Mesendoderm (in vitro differentiated cells): ENCODE measurements around the gene SCD5.

ENCODE experiments used
- DNase-seq: peaks from one replicate; pipeline ENCODE4 v3.0.0; 2013
- H2AK5ac ChIP-seq: 2 replicates; pipeline ENCODE4 v1.6.1; 2013; ENCODE audit warnings: low read length, inconsistent platforms
- H2BK120ac ChIP-seq: 2 replicates; pipeline ENCODE4 v1.6.1; 2013; ENCODE audit warnings: low read depth, mild to moderate bottlenecking, low read length, moderate library complexity, mixed read lengths
- H2BK15ac ChIP-seq: replicated peaks from 2 replicates; pipeline ENCODE4 v1.6.1; 2013; ENCODE audit warnings: low read depth, mild to moderate bottlenecking, moderate library complexity
- H2BK5ac ChIP-seq: 2 replicates; pipeline ENCODE4 v1.6.1; 2013; ENCODE audit warnings: low read length, inconsistent platforms
- H3K18ac ChIP-seq: 2 replicates; pipeline ENCODE4 v1.6.1; 2013; ENCODE audit warnings: mild to moderate bottlenecking, low read length, mixed read lengths
- H3K23ac ChIP-seq: one replicate; pipeline ENCODE4 v1.6.1; 2013; ENCODE audit warnings: low read length
- H3K27ac ChIP-seq: 2 replicates; pipeline ENCODE4 v1.5.1; 2013; ENCODE audit warnings: low read depth, mild to moderate bottlenecking, inconsistent platforms, low read length, moderate library complexity
- H3K27me3 ChIP-seq: 2 replicates; pipeline ENCODE4 v1.6.1; 2013; ENCODE audit warnings: low read length, control low read depth, mild to moderate bottlenecking, inconsistent platforms; ENCODE audit not compliant: insufficient read depth, poor library complexity
- H3K36me3 ChIP-seq: 2 replicates; pipeline ENCODE4 v1.6.1; 2013; ENCODE audit warnings: low read length, inconsistent platforms; ENCODE audit not compliant: control insufficient read depth, insufficient read depth
- H3K4ac ChIP-seq: one replicate; pipeline ENCODE4 v1.6.1; 2013; ENCODE audit warnings: low read depth, mild to moderate bottlenecking, low read length, moderate library complexity
- H3K4me1 ChIP-seq: 2 replicates; pipeline ENCODE4 v1.6.1; 2013; ENCODE audit warnings: low read depth, low read length, inconsistent platforms; ENCODE audit not compliant: control insufficient read depth
- H3K4me2 ChIP-seq: 2 replicates; pipeline ENCODE4 v1.6.1; 2013; ENCODE audit warnings: low read length
- H3K4me3 ChIP-seq: 2 replicates; pipeline ENCODE4 v1.5.1; 2013; ENCODE audit warnings: mild to moderate bottlenecking, low read length
- H3K56ac ChIP-seq: one replicate; pipeline ENCODE4 v1.6.1; 2013; ENCODE audit warnings: low read length
- H3K79me1 ChIP-seq: 2 replicates; pipeline ENCODE4 v1.6.1; 2013; ENCODE audit warnings: low read length, inconsistent platforms
- H3K79me2 ChIP-seq: 2 replicates; pipeline ENCODE4 v1.6.1; 2013; ENCODE audit warnings: mild to moderate bottlenecking, low read length; ENCODE audit not compliant: control insufficient read depth, insufficient read depth
- H3K9ac ChIP-seq: 2 replicates; pipeline ENCODE4 v1.6.1; 2013; ENCODE audit warnings: low read length, inconsistent platforms
- H4K5ac ChIP-seq: one replicate; pipeline ENCODE4 v1.6.1; 2013; ENCODE audit warnings: low read length
- H4K8ac ChIP-seq: one replicate; pipeline ENCODE4 v1.6.1; 2013; ENCODE audit warnings: low read depth, mild to moderate bottlenecking, control low read depth, low read length, moderate library complexity
- WGBS: extraction: QIAGEN DNeasy Blood & Tissue Kit; methylation state at CpG from one replicate; pipeline ENCODE4 v1.1.7; 2013; ENCODE audit warnings: low lambda C conversion rate, missing lambda C conversion rate; ENCODE audit not compliant: insufficient coverage; ENCODE audit errors: extremely low coverage; 5-methylcytosine and 5-hydroxymethylcytosine counted together

Gene SCD5

GRCh38 chr4:82792912-82793649, 5.5 kb downstream of the SCD5 start:
- no peak overlapping the region for H3K4me2 ChIP-seq
- H3K18ac ChIP-seq = no peak overlapping the region
- no peak overlapping the region for H3K4ac ChIP-seq
- no peak overlapping the region for H3K56ac ChIP-seq
- no peak overlapping the region for H3K9ac ChIP-seq
- H3K27me3 ChIP-seq = peaks cover 40% of the 10 kb centered on the region
- no CpG with 5 or more reads among the region's 6 CpGs for WGBS
- DNase-seq = no peak
- H3K36me3 ChIP-seq = no peaks in the 10 kb centered on the region
- H3K27ac ChIP-seq = no peak overlapping the region
- no peaks in the 10 kb centered on the region for H3K4me1 ChIP-seq
- no peak overlapping the region for H4K5ac ChIP-seq
- no peak overlapping the region for H2AK5ac ChIP-seq
- no peak overlapping the region for H2BK5ac ChIP-seq
- no peaks in the 10 kb centered on the region for H3K79me1 ChIP-seq
- no peak overlapping the region for H2BK120ac ChIP-seq
- no peak overlapping the region for H4K8ac ChIP-seq
- no peak overlapping the region for H2BK15ac ChIP-seq
- no peak overlapping the region for H3K4me3 ChIP-seq
- H3K23ac ChIP-seq = no peak overlapping the region
- H3K79me2 ChIP-seq = no peaks in the 10 kb centered on the region

GRCh38 chr4:82791179-82791578, 7.4 kb downstream of the SCD5 start:
- Histone ChIP-seq H2BK120ac (no peak overlapping the region), H3K79me1 (no peaks in the 10 kb centered on the region), H2BK15ac (no peak overlapping the region), H2AK5ac (no peak overlapping the region), H3K36me3 (no peaks in the 10 kb centered on the region), H3K79me2 (no peaks in the 10 kb centered on the region), H3K9ac (no peak overlapping the region), H3K23ac (no peak overlapping the region), H3K4me3 (no peak overlapping the region), H4K8ac (no peak overlapping the region), H3K27me3 (peaks cover 29% of the 10 kb centered on the region), H3K18ac (no peak overlapping the region), H3K4ac (no peak overlapping the region), H3K56ac (no peak overlapping the region), H3K27ac (no peak overlapping the region), H3K4me1 (no peaks in the 10 kb centered on the region), H2BK5ac (no peak overlapping the region), H4K5ac (no peak overlapping the region), H3K4me2 (no peak overlapping the region)
- WGBS = no CpG with 5 or more reads among the region's 6 CpGs
- no peak for DNase-seq

- Histone ChIP-seq H3K79me2 (no peaks in the 10 kb centered on the region), H4K8ac (no peak overlapping the region), H3K4me1 (peaks cover 6% of the 10 kb centered on the region), H3K9ac (no peak overlapping the region), H3K4me3 (no peak overlapping the region), H4K5ac (no peak overlapping the region), H2BK120ac (no peak overlapping the region), H3K79me1 (no peaks in the 10 kb centered on the region), H3K4ac (no peak overlapping the region), H3K27me3 (peaks cover 28% of the 10 kb centered on the region), H3K36me3 (no peaks in the 10 kb centered on the region), H2AK5ac (no peak overlapping the region), H3K56ac (no peak overlapping the region), H3K27ac (no peak overlapping the region), H2BK5ac (no peak overlapping the region), H3K23ac (no peak overlapping the region), H3K4me2 (no peak overlapping the region), H3K18ac (no peak overlapping the region), H2BK15ac (no peak overlapping the region)
- no CpG with 5 or more reads among the region's 8 CpGs for WGBS
- DNase-seq = no peak
Measured at GRCh38 chr4:82790060-82790660, 8.4 kb downstream of the SCD5 start.

GRCh38 chr4:82789025-82789776, 9.4 kb downstream of the SCD5 start:
- no peak overlapping the region for H3K18ac ChIP-seq
- no peak overlapping the region for H4K5ac ChIP-seq
- no peak overlapping the region for H3K9ac ChIP-seq
- WGBS = no CpG with 5 or more reads among the region's 7 CpGs
- no peaks in the 10 kb centered on the region for H3K36me3 ChIP-seq
- DNase-seq = no peak
- no peak overlapping the region for H2BK5ac ChIP-seq
- peaks cover 11% of the 10 kb centered on the region for H3K4me1 ChIP-seq
- H3K4me3 ChIP-seq = no peak overlapping the region
- H3K27ac ChIP-seq = no peak overlapping the region
- H3K79me2 ChIP-seq = no peaks in the 10 kb centered on the region
- peaks cover 28% of the 10 kb centered on the region for H3K27me3 ChIP-seq
- no peaks in the 10 kb centered on the region for H3K79me1 ChIP-seq
- no peak overlapping the region for H2AK5ac ChIP-seq
- H3K56ac ChIP-seq = no peak overlapping the region
- no peak overlapping the region for H2BK120ac ChIP-seq
- no peak overlapping the region for H2BK15ac ChIP-seq
- no peak overlapping the region for H3K4ac ChIP-seq
- H4K8ac ChIP-seq = no peak overlapping the region
- no peak overlapping the region for H3K23ac ChIP-seq
- H3K4me2 ChIP-seq = no peak overlapping the region

GRCh38 chr4:82787342-82787741, 11.3 kb downstream of the SCD5 start:
- H3K36me3 ChIP-seq = no peaks in the 10 kb centered on the region
- H3K23ac ChIP-seq = no peak overlapping the region
- no peaks in the 10 kb centered on the region for H3K79me2 ChIP-seq
- H3K4me3 ChIP-seq = no peak overlapping the region
- H3K4me1 ChIP-seq = peaks cover 11% of the 10 kb centered on the region
- H2BK120ac ChIP-seq = no peak overlapping the region
- no peak for DNase-seq
- peaks cover 16% of the 10 kb centered on the region for H3K27me3 ChIP-seq
- no peak overlapping the region for H3K27ac ChIP-seq
- no peak overlapping the region for H2BK5ac ChIP-seq
- no peak overlapping the region for H3K4me2 ChIP-seq
- no peak overlapping the region for H3K18ac ChIP-seq
- H3K79me1 ChIP-seq = no peaks in the 10 kb centered on the region
- no CpG with 5 or more reads among the region's 4 CpGs for WGBS
- no peak overlapping the region for H4K8ac ChIP-seq
- H3K56ac ChIP-seq = no peak overlapping the region
- no peak overlapping the region for H3K9ac ChIP-seq
- H2AK5ac ChIP-seq = no peak overlapping the region
- H4K5ac ChIP-seq = no peak overlapping the region
- H2BK15ac ChIP-seq = no peak overlapping the region
- no peak overlapping the region for H3K4ac ChIP-seq
